ENCODE data around the gene FAM174C. TPM values are rescaled to one million over a fixed set of nuclear protein-coding genes. Genes with fewer than 3 reads are reported as not detected.
A peak's percentile ranks its signal among the peaks of the same experiment; 100 is the strongest.

The FAM174C gene
- polyA plus RNA-seq, 3 donors from 2014 or later: 50.5 to 98.4 (median 86.9) TPM

- Mint-ChIP-seq H3K4me1 (peaks cover 0 to 6% of the 10 kb centered on the region in 2 donors), H3K9me3 (peaks cover 0 to 5% (median 0%) of the 10 kb centered on the region in 6 donors), H3K36me3 (peaks cover 0 to 5% (median 4%) of the 10 kb centered on the region in 3 donors), H3K27ac (no peak overlapping the region), H3K4me3 (peak overlapping the region in 2 of 5 donors; percentile 23 to 40), H3K27me3 (ENCODE audit: low read depth in 3 of 3) (peaks cover 7 to 17% (median 16%) of the 10 kb centered on the region in 3 donors)
- DNase-seq: peak; percentile 21 to 26 (median 22)
Measured at GRCh38 chr19:1324806-1325567, 49.7 kb downstream of the FAM174C start.

GRCh38 chr19:1325568-1326294, 50.4 kb downstream of the FAM174C start:
- no peak overlapping the region for H3K27ac Mint-ChIP-seq
- peaks cover 0 to 6% of the 10 kb centered on the region in 2 donors for H3K4me1 Mint-ChIP-seq
- H3K9me3 Mint-ChIP-seq: peaks cover 0 to 5% (median 0%) of the 10 kb centered on the region in 6 donors
- H3K36me3 Mint-ChIP-seq: peaks cover 0 to 5% (median 4%) of the 10 kb centered on the region in 3 donors
- H3K4me3 Mint-ChIP-seq: no peak overlapping the region
- peaks cover 7 to 20% (median 16%) of the 10 kb centered on the region in 3 donors for H3K27me3 Mint-ChIP-seq (ENCODE audit: low read depth in 3 of 3)
- no peak for DNase-seq

- Mint-ChIP-seq H3K27me3 (ENCODE audit: low read depth in 3 of 3) (peaks cover 5 to 20% (median 12%) of the 10 kb centered on the region in 3 donors), H3K4me1 (peaks cover 0 to 6% of the 10 kb centered on the region in 2 donors), H3K36me3 (peaks cover 0 to 5% (median 4%) of the 10 kb centered on the region in 3 donors), H3K4me3 (no peak overlapping the region), H3K27ac (no peak overlapping the region), H3K9me3 (peaks cover 0 to 3% (median 0%) of the 10 kb centered on the region in 6 donors)
- no peak for DNase-seq
Measured at GRCh38 chr19:1327125-1327524, 51.8 kb downstream of the FAM174C start.

Other genes with a start within 250 kb of the FAM174C start
- 100 to 1,000 TPM; 227 to 382 (median 255) TPM for gene CNN2, start 248.9 kb upstream of the FAM174C start, polyA plus RNA-seq
- 10 to 100 TPM in 1 of 3 donors, 1 to 10 TPM in 2; 4.5 to 13.3 (median 5.2) TPM for gene ABCA7, start 235.4 kb upstream of the FAM174C start, polyA plus RNA-seq
- gene ARHGAP45, start 208.4 kb upstream of the FAM174C start, polyA plus RNA-seq: 100 to 1,000 TPM; 164 to 417 (median 169) TPM
- 100 to 1,000 TPM; 182 to 288 (median 237) TPM for gene POLR2E, start 180.2 kb upstream of the FAM174C start, polyA plus RNA-seq
- gene GPX4, start 171.5 kb upstream of the FAM174C start, polyA plus RNA-seq: 100 to 1,000 TPM; 225 to 320 (median 280) TPM
- gene SBNO2, start 101.3 kb upstream of the FAM174C start, polyA plus RNA-seq: 1 to 10 TPM in 1 of 3 donors, under 1 TPM in 2; 0.27 to 3.4 (median 0.89) TPM
- gene STK11, start 69.8 kb upstream of the FAM174C start, polyA plus RNA-seq: 10 to 100 TPM; 10.8 to 14.5 (median 11.7) TPM
- not detected for gene CBARP, start 37.5 kb upstream of the FAM174C start, polyA plus RNA-seq
- 100 to 1,000 TPM; 145 to 310 (median 303) TPM for gene ATP5F1D, start 33.8 kb upstream of the FAM174C start, polyA plus RNA-seq
- gene MIDN, start 26.9 kb upstream of the FAM174C start, polyA plus RNA-seq: 10 to 100 TPM in 2 of 3 donors, 1 to 10 TPM in 1; 4.9 to 16.0 (median 10.8) TPM
- 100 to 1,000 TPM; 146 to 246 (median 197) TPM for gene CIRBP, start 6.2 kb upstream of the FAM174C start, polyA plus RNA-seq
- not detected for gene EFNA2, start 10.3 kb downstream of the FAM174C start, polyA plus RNA-seq
- gene NDUFS7, start 108.4 kb downstream of the FAM174C start, polyA plus RNA-seq: 100 to 1,000 TPM; 209 to 227 (median 213) TPM
- 10 to 100 TPM in 2 of 3 donors, 1 to 10 TPM in 1; 7.9 to 16.5 (median 10.5) TPM for gene GAMT, start 126.0 kb downstream of the FAM174C start, polyA plus RNA-seq
- 10 to 100 TPM in 1 of 3 donors, 1 to 10 TPM in 2; 4.3 to 10.3 (median 8.0) TPM for gene DAZAP1, start 132.1 kb downstream of the FAM174C start, polyA plus RNA-seq
- 1,000 to 10,000 TPM; 1,383 to 2,244 (median 1,622) TPM for gene RPS15, start 162.9 kb downstream of the FAM174C start, polyA plus RNA-seq
- under 1 TPM in 1 of 3 donors, not detected in 2; 0.06 TPM for gene APC2, start 174.6 kb downstream of the FAM174C start, polyA plus RNA-seq
- 10 to 100 TPM; 57.4 to 61.6 (median 61.2) TPM for gene C19orf25, start 203.7 kb downstream of the FAM174C start, polyA plus RNA-seq
- gene PCSK4, start 214.8 kb downstream of the FAM174C start, polyA plus RNA-seq: under 1 TPM in 2 of 3 donors, not detected in 1; 0.25 to 0.33 TPM
- 1 to 10 TPM; 4.0 to 7.1 (median 6.4) TPM for gene REEP6, start 215.7 kb downstream of the FAM174C start, polyA plus RNA-seq
- gene ADAMTSL5, start 237.5 kb downstream of the FAM174C start, polyA plus RNA-seq: under 1 TPM in 1 of 3 donors, not detected in 2; 0.43 TPM
- gene PLK5, start 248.5 kb downstream of the FAM174C start, polyA plus RNA-seq: not detected